Neuronal stem cell (in vitro differentiated cells): Measurements from ENCODE around the gene IGFL2.

ENCODE experiments used
- DNase-seq: peaks from one replicate; pipeline ENCODE4 v3.0.0-alpha.2; 2013; ENCODE audit warnings: low spot score
- H2AFZ ChIP-seq: one replicate; pipeline ENCODE4 v1.6.1; 2013; ENCODE audit warnings: mild to moderate bottlenecking, low read length, inconsistent platforms
- H2AK5ac ChIP-seq: 2 replicates; pipeline ENCODE4 v1.6.1; 2013; ENCODE audit warnings: low read depth, mild to moderate bottlenecking, inconsistent platforms, low read length, moderate library complexity, mixed read lengths
- H2BK120ac ChIP-seq: 2 replicates; pipeline ENCODE4 v1.6.1; 2013; ENCODE audit warnings: low read depth, mild to moderate bottlenecking, inconsistent platforms, low read length, moderate library complexity, mixed read lengths
- H2BK12ac ChIP-seq: one replicate; pipeline ENCODE4 v1.6.1; 2013; ENCODE audit warnings: low read length, inconsistent platforms
- H2BK15ac ChIP-seq: 2 replicates; pipeline ENCODE4 v1.6.1; 2013; ENCODE audit warnings: mild to moderate bottlenecking, low read length, inconsistent platforms, mixed read lengths
- H2BK5ac ChIP-seq: one replicate; pipeline ENCODE4 v1.6.1; 2013; ENCODE audit warnings: inconsistent platforms, mild to moderate bottlenecking, low read length, moderate library complexity
- H3K14ac ChIP-seq: one replicate; pipeline ENCODE4 v1.6.1; 2013; ENCODE audit warnings: low read length, inconsistent platforms
- H3K18ac ChIP-seq: 2 replicates; pipeline ENCODE4 v1.6.1; 2013; ENCODE audit warnings: low read length, inconsistent platforms
- H3K23ac ChIP-seq: 2 replicates; pipeline ENCODE4 v1.6.1; 2013; ENCODE audit warnings: low read depth, mild to moderate bottlenecking, mixed read lengths, low read length, inconsistent platforms; ENCODE audit not compliant: poor library complexity
- H3K27ac ChIP-seq: replicated peaks from 3 replicates; pipeline ENCODE4 v1.5.1; 2013; ENCODE audit warnings: low read length, inconsistent platforms
- H3K27me3 ChIP-seq, 3 experiments: 2 replicates each; pipeline ENCODE4 v1.6.1; 2013; ENCODE audit warnings: low read length in 3 of 3, mild to moderate bottlenecking in 2 of 3, inconsistent platforms in 1 of 3, low read depth in 1 of 3, mixed read lengths in 1 of 3, moderate library complexity in 1 of 3; ENCODE audit not compliant: control insufficient read depth in 3 of 3, insufficient read depth in 3 of 3
- H3K36me3 ChIP-seq, 2 donors: replicated peaks in 1 of 2; 2 replicates each; pipeline ENCODE4 v1.6.1; 2013; ENCODE audit warnings: low read length in 2 of 2; ENCODE audit not compliant: control insufficient read depth in 2 of 2, insufficient read depth in 2 of 2
- H3K4ac ChIP-seq: 2 replicates; pipeline ENCODE4 v1.6.1; 2013; ENCODE audit warnings: inconsistent platforms, mild to moderate bottlenecking, low read length, moderate library complexity
- H3K4me1 ChIP-seq, 2 donors: 1 replicate in 1 of 2; 2 replicates in 1 of 2; pipeline ENCODE4 v1.6.1; 2013; ENCODE audit warnings: low read length in 2 of 2, low read depth in 1 of 2; ENCODE audit not compliant: control insufficient read depth in 2 of 2, insufficient read depth in 1 of 2
- H3K4me2 ChIP-seq: one replicate; pipeline ENCODE4 v1.6.1; 2013; ENCODE audit warnings: mild to moderate bottlenecking, low read length, inconsistent platforms; ENCODE audit not compliant: insufficient read depth, poor library complexity, severe bottlenecking
- H3K4me3 ChIP-seq, 2 donors: 2 replicates each; pipeline ENCODE4 v1.5.1; 2013; ENCODE audit warnings: low read length in 2 of 2, mild to moderate bottlenecking in 2 of 2, inconsistent platforms in 1 of 2, moderate library complexity in 1 of 2
- H3K79me1 ChIP-seq: one replicate; pipeline ENCODE4 v1.6.1; 2013; ENCODE audit warnings: low read depth, mild to moderate bottlenecking, inconsistent platforms, low read length, moderate library complexity
- H3K9ac ChIP-seq: one replicate; pipeline ENCODE4 v1.6.1; 2013; ENCODE audit warnings: mild to moderate bottlenecking, low read depth, low read length, inconsistent platforms; ENCODE audit not compliant: poor library complexity
- H3K9me3 ChIP-seq, 2 donors: replicated peaks in 1 of 2; 2 replicates each; pipeline versions ENCODE3 to v1.6.1; 2013; ENCODE audit warnings: low read length in 2 of 2, mild to moderate bottlenecking in 2 of 2, inconsistent platforms in 1 of 2, low read depth in 1 of 2, mixed read lengths in 1 of 2, moderate library complexity in 1 of 2; ENCODE audit not compliant: control insufficient read depth in 2 of 2, insufficient read depth in 1 of 2
- H4K8ac ChIP-seq: one replicate; pipeline ENCODE4 v1.6.1; 2013; ENCODE audit warnings: low read depth, mild to moderate bottlenecking, inconsistent platforms, low read length, moderate library complexity
- H4K91ac ChIP-seq: one replicate; pipeline ENCODE4 v1.6.1; 2013; ENCODE audit warnings: low read length, low read depth, mild to moderate bottlenecking, inconsistent platforms; ENCODE audit not compliant: poor library complexity
- WGBS, 2 donors: extraction: QIAGEN DNeasy Blood & Tissue Kit; methylation state at CpG; one replicate each; pipeline ENCODE4 v1.1.7; 2013; ENCODE audit warnings: missing lambda C conversion rate in 2 of 2, mixed read lengths in 1 of 2; ENCODE audit not compliant: insufficient read length in 2 of 2, insufficient replicate concordance in 1 of 2; ENCODE audit errors: extremely low coverage in 2 of 2; 5-methylcytosine and 5-hydroxymethylcytosine counted together

The IGFL2 gene

GRCh38 chr19:46132508-46133100 lies 15.4 kb upstream of the IGFL2 start:
- peak overlapping the region; percentile 88 for H3K18ac ChIP-seq
- H3K4ac ChIP-seq, result no peak overlapping the region
- H3K36me3 ChIP-seq, result peaks cover 0 to 2% of the 10 kb centered on the region in 2 donors
- DNase-seq, result no peak
- H2BK120ac ChIP-seq, result peak overlapping the region; percentile 10
- no CpG with 5 or more reads among the region's 4 CpGs for WGBS, 2 donors
- H3K4me1 ChIP-seq, result peaks cover 14 to 15% of the 10 kb centered on the region in 2 donors
- no peaks in the 10 kb centered on the region for H3K27me3 ChIP-seq
- H2BK12ac ChIP-seq, result no peak overlapping the region
- no peak overlapping the region for H2BK5ac ChIP-seq
- no peak overlapping the region for H2AFZ ChIP-seq
- peak overlapping the region; percentile 19 for H4K91ac ChIP-seq
- H3K9me3 ChIP-seq, result peaks cover 3 to 10% of the 10 kb centered on the region in 2 donors
- peak overlapping the region; percentile 79 for H3K27ac ChIP-seq
- no peak overlapping the region for H2BK15ac ChIP-seq
- peak overlapping the region; percentile 58 for H2AK5ac ChIP-seq
- peak overlapping the region; percentile 82 for H3K9ac ChIP-seq
- H3K23ac ChIP-seq, result no peak overlapping the region
- no peaks in the 10 kb centered on the region for H3K79me1 ChIP-seq
- no peak overlapping the region for H3K14ac ChIP-seq
- no peak overlapping the region for H3K4me2 ChIP-seq
- no peak overlapping the region for H4K8ac ChIP-seq
- peak overlapping the region; percentile 26 to 69 for H3K4me3 ChIP-seq

- peak overlapping the region; percentile 79 for H3K27ac ChIP-seq
- H3K4me2 ChIP-seq, result no peak overlapping the region
- no peaks in the 10 kb centered on the region for H3K79me1 ChIP-seq
- peaks cover 3 to 14% of the 10 kb centered on the region in 2 donors for H3K9me3 ChIP-seq
- H2BK12ac ChIP-seq, result no peak overlapping the region
- peak overlapping the region; percentile 88 for H3K18ac ChIP-seq
- peaks cover 14 to 15% of the 10 kb centered on the region in 2 donors for H3K4me1 ChIP-seq
- H3K4ac ChIP-seq, result no peak overlapping the region
- H3K9ac ChIP-seq, result peak overlapping the region; percentile 82
- no peak overlapping the region for H3K14ac ChIP-seq
- no CpG with 5 or more reads among the region's 6 CpGs for WGBS, 2 donors
- no peak overlapping the region for H2BK5ac ChIP-seq
- peak overlapping the region; percentile 58 for H2AK5ac ChIP-seq
- H2BK120ac ChIP-seq, result peak overlapping the region; percentile 10
- H2AFZ ChIP-seq, result no peak overlapping the region
- no peaks in the 10 kb centered on the region for H3K27me3 ChIP-seq
- no peak overlapping the region for H2BK15ac ChIP-seq
- H4K8ac ChIP-seq, result no peak overlapping the region
- peaks cover 0 to 2% of the 10 kb centered on the region in 2 donors for H3K36me3 ChIP-seq
- peak overlapping the region; percentile 19 for H4K91ac ChIP-seq
- H3K4me3 ChIP-seq, result peak overlapping the region; percentile 26 to 69
- no peak overlapping the region for H3K23ac ChIP-seq
- DNase-seq, result peak; percentile 83
Observed at GRCh38 chr19:46133101-46133627, 14.9 kb upstream of the IGFL2 start.

- H2BK120ac ChIP-seq, result no peak overlapping the region
- peak overlapping the region; percentile 63 for H2BK5ac ChIP-seq
- H3K23ac ChIP-seq, result no peak overlapping the region
- H3K4me3 ChIP-seq, result no peak overlapping the region
- peak overlapping the region; percentile 50 for H3K18ac ChIP-seq
- H3K4me1 ChIP-seq, result peaks cover 14 to 15% of the 10 kb centered on the region in 2 donors
- H3K36me3 ChIP-seq, result peaks cover 0 to 2% of the 10 kb centered on the region in 2 donors
- H2AK5ac ChIP-seq, result no peak overlapping the region
- WGBS, 2 donors, result no CpG with 5 or more reads among the region's 1 CpG
- H2AFZ ChIP-seq, result no peak overlapping the region
- H3K14ac ChIP-seq, result no peak overlapping the region
- H3K9me3 ChIP-seq, result peaks cover 3 to 17% of the 10 kb centered on the region in 2 donors
- peak overlapping the region; percentile 67 for H3K27ac ChIP-seq
- no peaks in the 10 kb centered on the region for H3K79me1 ChIP-seq
- no peak overlapping the region for H3K9ac ChIP-seq
- no peak overlapping the region for H2BK15ac ChIP-seq
- H3K4me2 ChIP-seq, result no peak overlapping the region
- H3K4ac ChIP-seq, result no peak overlapping the region
- no peak overlapping the region for H4K8ac ChIP-seq
- H2BK12ac ChIP-seq, result no peak overlapping the region
- H4K91ac ChIP-seq, result no peak overlapping the region
- no peaks in the 10 kb centered on the region for H3K27me3 ChIP-seq
- no peak for DNase-seq
Observed at GRCh38 chr19:46133777-46134241, 14.2 kb upstream of the IGFL2 start.

GRCh38 chr19:46134527-46134926 lies 13.5 kb upstream of the IGFL2 start:
- H3K27ac ChIP-seq, result peak overlapping the region; percentile 67
- H4K91ac ChIP-seq, result no peak overlapping the region
- no peak overlapping the region for H4K8ac ChIP-seq
- peak overlapping the region; percentile 57 for H3K4ac ChIP-seq
- no peaks in the 10 kb centered on the region for H3K27me3 ChIP-seq
- H2BK12ac ChIP-seq, result peak overlapping the region; percentile 97
- no peak overlapping the region for H3K4me3 ChIP-seq
- H2AK5ac ChIP-seq, result peak overlapping the region; percentile 75
- H3K4me2 ChIP-seq, result no peak overlapping the region
- peaks cover 14 to 15% of the 10 kb centered on the region in 2 donors for H3K4me1 ChIP-seq
- H3K23ac ChIP-seq, result no peak overlapping the region
- no peak overlapping the region for H2BK15ac ChIP-seq
- peaks cover 0 to 2% of the 10 kb centered on the region in 2 donors for H3K36me3 ChIP-seq
- peaks cover 3 to 17% of the 10 kb centered on the region in 2 donors for H3K9me3 ChIP-seq
- no peak overlapping the region for H3K14ac ChIP-seq
- no peaks in the 10 kb centered on the region for H3K79me1 ChIP-seq
- H2BK5ac ChIP-seq, result no peak overlapping the region
- H2AFZ ChIP-seq, result no peak overlapping the region
- H3K9ac ChIP-seq, result no peak overlapping the region
- peak overlapping the region; percentile 81 for H3K18ac ChIP-seq
- no peak for DNase-seq
- H2BK120ac ChIP-seq, result peak overlapping the region; percentile 95
